HEK293 (cell line): ENCODE results near the gene HBG2.

ENCODE experiments used
- CTCF ChIA-PET: fragments of 350-600 bp; formaldehyde crosslinking; extraction: SDS; loops from one replicate; lab custom pipeline; 2021; ENCODE audit warnings: antibody characterized with exemption; lab: Yijun Ruan, JAX
- POLR2A ChIA-PET: fragments of 300-600 bp; formaldehyde crosslinking; extraction: SDS; loops from one replicate; lab custom pipeline; 2020; ENCODE audit warnings: antibody characterized with exemption, inconsistent platforms; lab: Yijun Ruan, JAX
- H3K27ac ChIP-seq: fragments of 200-500 bp; sonication (Bioruptor generic); 2 replicates; pipeline ENCODE4 v1.5.1; 2014; ENCODE audit warnings: low read depth, low read length, control low read depth, inconsistent platforms; ENCODE audit errors: extremely low read depth
- H3K36me3 ChIP-seq, 2 experiments: fragments of 200-500 bp in 1 of 2; sonication (Bioruptor generic) in 1 of 2; 1 replicate in 1 of 2; 2 replicates in 1 of 2; pipeline ENCODE4 v1.5.1; 2014 to 2017; ENCODE audit warnings: inconsistent platforms in 2 of 2, low read length in 2 of 2; ENCODE audit not compliant: control insufficient read depth in 2 of 2, insufficient read depth in 1 of 2
- H3K4me1 ChIP-seq: fragments of 200-500 bp; sonication (Bioruptor generic); 2 replicates; pipeline ENCODE4 v1.5.1; 2014; ENCODE audit warnings: mild to moderate bottlenecking, low read length, inconsistent platforms; ENCODE audit not compliant: control insufficient read depth, insufficient read depth
- H3K4me3 ChIP-seq: 2 replicates; pipeline ENCODE4 v1.5.1; 2011; ENCODE audit warnings: low read depth, mild to moderate bottlenecking, control low read depth, low read length, moderate library complexity
- H3K9me3 ChIP-seq: fragments of 200-500 bp; sonication (Bioruptor generic); 2 replicates; pipeline ENCODE4 v1.5.1; 2014; ENCODE audit warnings: low read depth, low read length, inconsistent platforms; ENCODE audit not compliant: control insufficient read depth, insufficient read depth
- BCL11B ChIP-seq: fragments of 450-650 bp; formaldehyde crosslinking; IDR thresholded peaks from 2 replicates; pipeline ENCODE4 v1.5.1; 2016; ENCODE audit warnings: low read depth, missing biosample characterization, missing genetic modification characterization
- EGR2 ChIP-seq: fragments of 450-650 bp; formaldehyde crosslinking; IDR thresholded peaks from 2 replicates; pipeline ENCODE4 v1.5.1; 2016; ENCODE audit warnings: low read depth, missing biosample characterization, missing genetic modification characterization
- GLI2 ChIP-seq: fragments of 450-650 bp; formaldehyde crosslinking; IDR thresholded peaks from 2 replicates; pipeline ENCODE4; 2017; ENCODE audit warnings: missing biosample characterization, missing genetic modification characterization, low read depth, borderline replicate concordance
- GLI4 ChIP-seq: fragments of 450-650 bp; formaldehyde crosslinking; IDR thresholded peaks from 2 replicates; pipeline ENCODE4 v1.5.1; 2016; ENCODE audit warnings: missing biosample characterization, missing genetic modification characterization
- GLIS2 ChIP-seq: fragments of 450-650 bp; formaldehyde crosslinking; IDR thresholded peaks from 2 replicates; pipeline ENCODE4 v1.5.1; 2016; ENCODE audit warnings: missing biosample characterization, missing genetic modification characterization
- MEIS1 ChIP-seq: sonication (generic); formaldehyde crosslinking; IDR thresholded peaks from 2 replicates; pipeline ENCODE4 v1.8.1; 2022; ENCODE audit warnings: missing genetic modification reagents, mild to moderate bottlenecking, borderline replicate concordance
- OVOL3 ChIP-seq: fragments of 450-650 bp; formaldehyde crosslinking; IDR thresholded peaks from 2 replicates; pipeline ENCODE4 v1.5.1; 2016; ENCODE audit warnings: missing biosample characterization, missing genetic modification characterization
- RBAK ChIP-seq: fragments of 450-650 bp; formaldehyde crosslinking; IDR thresholded peaks from 2 replicates; pipeline ENCODE4 v1.5.1; 2016; ENCODE audit warnings: missing biosample characterization, missing genetic modification characterization
- SALL2 ChIP-seq: fragments of 450-650 bp; formaldehyde crosslinking; IDR thresholded peaks from 2 replicates; pipeline ENCODE4 v1.5.0; 2017; ENCODE audit warnings: missing biosample characterization, mild to moderate bottlenecking, missing genetic modification characterization, borderline replicate concordance
- ZBTB26 ChIP-seq: fragments of 450-650 bp; formaldehyde crosslinking; optimal IDR thresholded peaks from 2 replicates; pipeline ENCODE3; 2016; ENCODE audit warnings: missing biosample characterization, mild to moderate bottlenecking, missing genetic modification characterization
- ZNF19 ChIP-seq: fragments of 450-650 bp; formaldehyde crosslinking; IDR thresholded peaks from 2 replicates; pipeline ENCODE4; 2016; ENCODE audit warnings: missing biosample characterization, missing genetic modification characterization, low read depth
- ZNF214 ChIP-seq: fragments of 450-650 bp; formaldehyde crosslinking; IDR thresholded peaks from 2 replicates; pipeline ENCODE4 v1.5.1; 2017; ENCODE audit warnings: missing biosample characterization, mild to moderate bottlenecking, missing genetic modification characterization, borderline replicate concordance
- ZNF23 ChIP-seq: fragments of 450-650 bp; formaldehyde crosslinking; IDR thresholded peaks from 2 replicates; pipeline ENCODE4 v1.5.1; 2016; ENCODE audit warnings: missing biosample characterization, missing genetic modification characterization, borderline replicate concordance
- ZNF24 ChIP-seq: fragments of 450-650 bp; formaldehyde crosslinking; IDR thresholded peaks from 2 replicates; pipeline ENCODE4 v1.5.1; 2016; ENCODE audit warnings: missing biosample characterization, missing genetic modification characterization
- ZNF350 ChIP-seq: fragments of 450-650 bp; formaldehyde crosslinking; IDR thresholded peaks from 2 replicates; pipeline ENCODE4 v1.5.0; 2017; ENCODE audit warnings: missing biosample characterization, mild to moderate bottlenecking, missing genetic modification characterization
- ZNF366 ChIP-seq: fragments of 450-650 bp; formaldehyde crosslinking; conservative IDR thresholded peaks from 2 replicates; pipeline ENCODE4 v1.5.1; 2016; ENCODE audit warnings: missing biosample characterization, missing genetic modification characterization
- ZNF404 ChIP-seq: fragments of 450-650 bp; formaldehyde crosslinking; IDR thresholded peaks from 2 replicates; pipeline ENCODE4 v1.5.1; 2017; ENCODE audit warnings: missing biosample characterization, missing genetic modification characterization
- ZNF48 ChIP-seq: fragments of 450-650 bp; formaldehyde crosslinking; IDR thresholded peaks from 2 replicates; pipeline ENCODE4 v1.5.1; 2016; ENCODE audit warnings: missing biosample characterization, missing genetic modification characterization
- ZNF521 ChIP-seq: fragments of 450-650 bp; formaldehyde crosslinking; IDR thresholded peaks from 2 replicates; pipeline ENCODE4 v1.5.1; 2017; ENCODE audit warnings: missing biosample characterization, mild to moderate bottlenecking, missing genetic modification characterization
- ZNF600 ChIP-seq: fragments of 450-650 bp; formaldehyde crosslinking; IDR thresholded peaks from 2 replicates; pipeline ENCODE4 v1.5.1; 2016; ENCODE audit warnings: missing biosample characterization, missing genetic modification characterization
- ZNF621 ChIP-seq: fragments of 450-650 bp; formaldehyde crosslinking; IDR thresholded peaks from 2 replicates; pipeline ENCODE4 v1.5.1; 2017; ENCODE audit warnings: missing biosample characterization, missing genetic modification characterization
- ZNF624 ChIP-seq: fragments of 450-650 bp; formaldehyde crosslinking; IDR thresholded peaks from 2 replicates; pipeline ENCODE4 v1.5.1; 2017; ENCODE audit warnings: missing biosample characterization, missing genetic modification characterization
- ZNF660 ChIP-seq: fragments of 450-650 bp; IDR thresholded peaks from 2 replicates; pipeline ENCODE4 v1.5.1; 2018; ENCODE audit warnings: missing biosample characterization, mild to moderate bottlenecking, missing genetic modification characterization
- ZNF701 ChIP-seq: fragments of 450-650 bp; formaldehyde crosslinking; IDR thresholded peaks from 2 replicates; pipeline ENCODE4 v1.5.1; 2016; ENCODE audit warnings: missing biosample characterization, missing genetic modification characterization
- ZNF785 ChIP-seq: fragments of 450-650 bp; formaldehyde crosslinking; IDR thresholded peaks from 2 replicates; pipeline ENCODE4 v1.5.1; 2016; ENCODE audit warnings: missing biosample characterization, missing genetic modification characterization
- ZSCAN30 ChIP-seq: fragments of 450-650 bp; IDR thresholded peaks from 2 replicates; pipeline ENCODE4 v1.5.1; 2018; ENCODE audit warnings: missing biosample characterization, mild to moderate bottlenecking, missing genetic modification characterization, moderate library complexity

Gene HBG2

GRCh38 chr11:5237420-5237819, 17.2 kb downstream of the HBG2 start:
- no peaks in the 10 kb centered on the region for H3K4me1 ChIP-seq
- CTCF ChIA-PET: no interaction called here
- no peaks in the 10 kb centered on the region for H3K9me3 ChIP-seq
- H3K36me3 ChIP-seq: no peaks in the 10 kb centered on the region
- no peak for TF ChIP-seq GLI2 (tag by site-specific recombination)
- TF ChIP-seq ZNF624: no peak
- no peak for TF ChIP-seq ZBTB26 (tag by site-specific recombination)
- TF ChIP-seq, all 188 proteins: peak for 0
- no peak overlapping the region for H3K4me3 ChIP-seq
- H3K27ac ChIP-seq: no peak overlapping the region
- POLR2A ChIA-PET: no interaction called here

- Histone ChIP-seq H3K9me3 (no peaks in the 10 kb centered on the region), H3K4me1 (no peaks in the 10 kb centered on the region), H3K36me3 (no peaks in the 10 kb centered on the region), H3K27ac (no peak overlapping the region), H3K4me3 (no peak overlapping the region)
- ChIA-PET POLR2A (no interaction called here), CTCF (no interaction called here)
- TF ChIP-seq RBAK (tag by site-specific recombination) (no peak), ZNF366 (tag by site-specific recombination) (0 out of 2 replicates have a peak, but pooled peaks have one; percentile 12)
Measured at GRCh38 chr11:5235364-5236095, 19.1 kb downstream of the HBG2 start.

DNA sequence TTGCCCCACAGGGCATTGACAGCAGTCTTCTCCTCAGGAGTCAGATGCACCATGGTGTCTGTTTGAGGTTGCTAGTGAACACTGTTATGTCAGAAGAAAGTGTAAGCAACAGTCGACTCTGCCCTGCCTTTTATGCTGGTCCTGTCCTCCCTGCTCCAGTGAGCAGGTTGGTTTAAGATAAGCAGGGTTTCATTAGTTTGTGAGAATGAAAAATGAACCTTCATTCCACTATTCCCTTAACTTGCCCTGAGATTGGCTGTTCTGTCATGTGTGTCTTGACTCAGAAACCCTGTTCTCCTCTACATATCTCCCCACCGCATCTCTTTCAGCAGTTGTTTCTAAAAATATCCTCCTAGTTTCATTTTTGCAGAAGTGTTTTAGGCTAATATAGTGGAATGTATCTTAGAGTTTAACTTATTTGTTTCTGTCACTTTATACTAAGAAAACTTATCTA, 20.2 kb downstream of the HBG2 start, which contains the start of gene HBD:
TSS of gene HBD (minus strand) at position 103 of the 454 bp plus-strand sequence. CDS start at position 53, 50 bp downstream.
- CTCF ChIA-PET: no interaction called here
- Histone ChIP-seq H3K27ac (no peak within 1 kb of the TSS), H3K9me3 (no peaks in the 10 kb centered on the region)
- no peak for TF ChIP-seq GLIS2 (tag by site-specific recombination)
- TF ChIP-seq ZNF521 (tag by site-specific recombination): no peak
- TF ChIP-seq ZNF214 (tag by site-specific recombination): no peak
- TF ChIP-seq SALL2: no peak
- no peak for TF ChIP-seq ZSCAN30 (tag by site-specific recombination)
- no peak for TF ChIP-seq ZNF366 (tag by site-specific recombination)
- TF ChIP-seq GLI4 (tag by site-specific recombination): no peak
- TF ChIP-seq, all 188 proteins: peak for 0
- POLR2A ChIA-PET: no interaction called here
- no peak within 1 kb of the TSS for H3K4me3 ChIP-seq
- no peaks in the 10 kb centered on the region for H3K36me3 ChIP-seq
- no peaks in the 10 kb centered on the region for H3K4me1 ChIP-seq

DNA sequence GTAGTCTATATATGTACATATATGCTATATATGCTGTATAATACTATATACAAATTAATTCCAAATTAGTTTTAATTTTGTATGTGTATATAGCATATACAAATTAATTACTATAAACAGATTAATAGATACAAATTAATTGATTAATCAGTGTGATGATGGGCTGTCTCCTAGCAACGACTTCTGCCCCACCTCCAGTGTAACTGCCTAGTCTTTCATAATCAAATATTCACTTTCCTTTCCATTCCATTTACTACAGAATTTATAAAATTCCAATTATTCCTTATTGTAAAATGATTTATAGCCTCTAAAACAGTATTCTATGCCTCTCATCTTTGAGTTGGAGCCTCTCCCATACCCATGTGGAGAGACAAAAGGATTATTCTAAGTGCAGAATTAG, 21.3 kb downstream of the HBG2 start:
- TF ChIP-seq ZNF600 (tag by site-specific recombination): no peak
- TF ChIP-seq ZNF404 (tag by site-specific recombination): no peak
- no peak for TF ChIP-seq EGR2 (tag by site-specific recombination)
- no peak for TF ChIP-seq ZNF19 (tag by site-specific recombination)
- TF ChIP-seq ZNF48 (tag by site-specific recombination): no peak
- no peak for TF ChIP-seq BCL11B (tag by site-specific recombination)
- no peak for TF ChIP-seq ZNF23 (tag by site-specific recombination)
- TF ChIP-seq ZNF785: no peak
- no peak for TF ChIP-seq ZNF366 (tag by site-specific recombination)
- no peak for TF ChIP-seq ZNF621 (tag by site-specific recombination)
- TF ChIP-seq ZNF350: no peak
- TF ChIP-seq ZNF660 (tag by site-specific recombination): no peak
- TF ChIP-seq ZNF24: no peak
- TF ChIP-seq MEIS1 (CRISPR knock-in tag): no peak
- no peak for TF ChIP-seq OVOL3
- no peak for TF ChIP-seq ZNF701 (tag by site-specific recombination)
- CTCF ChIA-PET: no interaction called here
- no peak overlapping the region for H3K27ac ChIP-seq

More for the DNA sequence above, 21.3 kb downstream of the HBG2 start:
- POLR2A ChIA-PET: no interaction called here
- Histone ChIP-seq H3K36me3 (no peaks in the 10 kb centered on the region), H3K4me3 (no peak overlapping the region), H3K9me3 (no peaks in the 10 kb centered on the region), H3K4me1 (no peaks in the 10 kb centered on the region)
